IMR-90 (cell line): ENCODE measurements around the gene FAM163B.

Source experiments
- CHD1 ChIP-seq: IDR thresholded peaks from 2 replicates; pipeline ENCODE4 v1.6.1; 2012; ENCODE audit warnings: low read depth, low read length, improper control_type of control experiment
- CTCF ChIP-seq: conservative IDR thresholded peaks from 2 replicates; pipeline ENCODE4 v1.5.1; 2012; ENCODE audit warnings: mild to moderate bottlenecking, low read depth, low read length, improper control_type of control experiment
- MAZ ChIP-seq: IDR thresholded peaks from 2 replicates; pipeline ENCODE4 v1.6.1; 2012; ENCODE audit warnings: low read depth, mild to moderate bottlenecking, low read length, improper control_type of control experiment, moderate library complexity, borderline replicate concordance
- MXI1 ChIP-seq: IDR thresholded peaks from 2 replicates; pipeline ENCODE4 v1.6.1; 2012; ENCODE audit warnings: low read depth, mild to moderate bottlenecking, low read length, moderate library complexity, borderline replicate concordance
- POLR2A ChIP-seq: IDR thresholded peaks from 2 replicates; pipeline ENCODE4 v1.6.1; 2012; ENCODE audit warnings: mild to moderate bottlenecking, low read depth, low read length
- RAD21 ChIP-seq: IDR thresholded peaks from 2 replicates; pipeline ENCODE4 v1.6.1; 2012; ENCODE audit warnings: low read length, improper control_type of control experiment
- SMC3 ChIP-seq: fragments of 150-350 bp; IDR thresholded peaks from 2 replicates; pipeline ENCODE4 v1.6.1; 2016; ENCODE audit warnings: low read depth, mild to moderate bottlenecking, antibody characterized with exemption, low read length, moderate library complexity

GRCh38 chr9:133645021-133645765 lies 36.0 kb upstream of the FAM163B start:
- TF ChIP-seq CTCF (no peak), POLR2A (no peak), MAZ (no peak), SMC3 (no peak), MXI1 (no peak), RAD21 (no peak), CHD1 (no peak)
